Measurements from ENCODE around the gene FBXW7.

FBXW7 gene

DNA sequence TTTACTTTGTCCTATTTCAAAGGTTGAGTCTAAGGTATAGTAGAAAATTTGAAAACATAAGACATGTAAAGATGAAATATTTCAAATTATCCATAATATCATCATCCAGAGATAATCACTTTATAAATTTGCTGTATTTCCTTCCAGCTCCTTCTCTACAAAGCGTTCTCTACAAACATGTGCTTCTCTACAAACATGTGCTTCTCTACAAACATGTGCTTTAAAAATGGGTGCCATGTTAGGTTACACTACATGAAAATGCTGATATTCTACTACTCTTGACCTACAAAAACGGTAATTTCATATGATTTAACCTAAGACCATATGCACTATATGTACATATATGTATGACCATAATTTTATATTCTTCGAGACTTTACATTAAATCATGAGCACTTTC is 92.0 kb downstream of the FBXW7 start:
- no peak for DNase-seq
- peaks cover 13% of the 10 kb centered on the region for H3K79me1 ChIP-seq (replicated peaks; ENCODE audit: low read length, poor library complexity, severe bottlenecking)
- H3K4me1 ChIP-seq (ENCODE audit: control insufficient read depth, insufficient read depth, low read depth, low read length): no peaks in the 10 kb centered on the region
- H3K23ac ChIP-seq (ENCODE audit: low read length in 2 of 2): no peak overlapping the region
- 100% methylated on average over 1 of the region's 3 CpGs for WGBS
- no peak overlapping the region for H3K14ac ChIP-seq (ENCODE audit: low read length in 2 of 2)
- H3K4me3 ChIP-seq (ENCODE audit: insufficient read depth in 1 of 2, low read depth in 1 of 2, low read length in 2 of 2): no peak overlapping the region
- H4K8ac ChIP-seq (ENCODE audit: low read length): no peak overlapping the region
- no peak overlapping the region for H2BK15ac ChIP-seq (ENCODE audit: low read depth, poor library complexity, severe bottlenecking)
- no peak overlapping the region for H2AK5ac ChIP-seq (ENCODE audit: low read length, severe bottlenecking)
- no peak overlapping the region for H2BK120ac ChIP-seq (ENCODE audit: low read depth, low read length)
- H3K36me3 ChIP-seq (ENCODE audit: control insufficient read depth in 1 of 2, insufficient read depth in 2 of 2, low read depth in 1 of 2, low read length in 2 of 2): no peaks in the 10 kb centered on the region
- no peaks in the 10 kb centered on the region for H3K9me3 ChIP-seq (ENCODE audit: control insufficient read depth, low read length)
- H3K27me3 ChIP-seq (ENCODE audit: control insufficient read depth in 1 of 2, insufficient read depth in 1 of 2, low read length in 2 of 2): no peaks in the 10 kb centered on the region
- H2BK12ac ChIP-seq (ENCODE audit: low read length in 2 of 2): no peak overlapping the region
- no peak overlapping the region for H3K18ac ChIP-seq (ENCODE audit: low read depth in 1 of 2, low read length in 2 of 2)
- H3K4me2 ChIP-seq (ENCODE audit: low read length, poor library complexity, severe bottlenecking): no peak overlapping the region
- no peak overlapping the region for H3K9ac ChIP-seq (ENCODE audit: low read length)
- H3K27ac ChIP-seq (ENCODE audit: low read length, poor library complexity, severe bottlenecking): no peak overlapping the region
- no peak overlapping the region for H3K4ac ChIP-seq (ENCODE audit: low read depth in 1 of 2, low read length in 2 of 2)
- no peak overlapping the region for H2BK5ac ChIP-seq (ENCODE audit: low read depth, low read length, poor library complexity, severe bottlenecking)
- no peak overlapping the region for H2AFZ ChIP-seq (ENCODE audit: low read depth, low read length)
- H4K91ac ChIP-seq (ENCODE audit: low read length): no peak overlapping the region

DNA sequence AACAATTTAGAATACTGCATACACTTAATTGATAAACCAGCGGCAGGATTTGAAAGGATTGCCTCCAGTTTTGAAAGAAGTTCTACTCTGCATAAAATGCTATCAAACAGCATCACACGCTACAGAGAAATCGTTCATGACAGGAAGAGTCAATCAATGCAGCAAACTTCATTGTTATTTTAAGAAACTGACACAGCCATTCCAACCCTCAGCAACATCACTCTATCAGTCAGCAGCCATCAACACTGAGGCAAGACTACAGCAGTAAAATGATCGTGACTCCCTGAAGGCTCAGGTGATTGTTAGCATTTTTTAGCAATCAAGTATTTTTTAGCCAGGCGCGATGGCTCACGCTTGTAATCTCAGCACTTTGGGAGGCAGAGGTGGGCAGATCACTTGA is 98.3 kb downstream of the FBXW7 start:
- Histone ChIP-seq H4K8ac (ENCODE audit: low read length) (no peak overlapping the region), H3K4me2 (ENCODE audit: low read length, poor library complexity, severe bottlenecking) (no peak overlapping the region), H3K9ac (ENCODE audit: low read length) (no peak overlapping the region), H2BK5ac (ENCODE audit: low read depth, low read length, poor library complexity, severe bottlenecking) (no peak overlapping the region), H3K36me3 (ENCODE audit: control insufficient read depth in 1 of 2, insufficient read depth in 2 of 2, low read depth in 1 of 2, low read length in 2 of 2) (no peaks in the 10 kb centered on the region), H3K27ac (ENCODE audit: low read length, poor library complexity, severe bottlenecking) (no peak overlapping the region), H3K23ac (ENCODE audit: low read length in 2 of 2) (no peak overlapping the region), H3K14ac (ENCODE audit: low read length in 2 of 2) (no peak overlapping the region), H3K4me1 (ENCODE audit: control insufficient read depth, insufficient read depth, low read depth, low read length) (no peaks in the 10 kb centered on the region), H3K18ac (ENCODE audit: low read depth in 1 of 2, low read length in 2 of 2) (no peak overlapping the region), H2AK5ac (ENCODE audit: low read length, severe bottlenecking) (no peak overlapping the region), H2BK12ac (ENCODE audit: low read length in 2 of 2) (no peak overlapping the region), H2BK120ac (ENCODE audit: low read depth, low read length) (no peak overlapping the region), H3K79me1 (replicated peaks; ENCODE audit: low read length, poor library complexity, severe bottlenecking) (peaks cover 15% of the 10 kb centered on the region), H3K4me3 (ENCODE audit: insufficient read depth in 1 of 2, low read depth in 1 of 2, low read length in 2 of 2) (no peak overlapping the region), H3K9me3 (ENCODE audit: control insufficient read depth, low read length) (peaks cover 6% of the 10 kb centered on the region), H4K91ac (ENCODE audit: low read length) (no peak overlapping the region), H2AFZ (ENCODE audit: low read depth, low read length) (no peak overlapping the region), H3K4ac (ENCODE audit: low read depth in 1 of 2, low read length in 2 of 2) (no peak overlapping the region), H2BK15ac (ENCODE audit: low read depth, poor library complexity, severe bottlenecking) (no peak overlapping the region), H3K27me3 (ENCODE audit: control insufficient read depth in 1 of 2, insufficient read depth in 1 of 2, low read length in 2 of 2) (no peaks in the 10 kb centered on the region)
- no peak for DNase-seq
- WGBS: over 99% methylated on average over 7 of the region's 7 CpGs

DNA sequence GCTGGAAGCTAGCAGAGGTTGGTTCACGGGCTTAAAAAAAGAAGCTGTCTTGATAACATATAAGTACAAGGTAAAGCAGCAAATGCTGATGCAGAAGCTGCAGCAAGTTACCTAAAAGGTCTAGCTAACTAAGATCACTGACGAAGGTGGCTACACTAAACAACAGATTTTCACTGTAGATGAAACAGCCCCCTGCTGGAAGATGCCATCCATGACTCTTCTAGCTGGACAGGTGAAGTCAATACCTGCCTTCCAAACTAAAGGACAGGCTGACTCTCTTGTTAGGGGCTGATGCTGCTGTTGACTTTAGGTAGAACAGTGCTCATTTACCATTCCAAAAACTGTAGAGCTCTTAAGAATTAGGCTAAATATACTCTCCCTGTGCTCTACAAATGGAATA is 99.5 kb downstream of the FBXW7 start:
- Histone ChIP-seq H3K9me3 (ENCODE audit: control insufficient read depth, low read length) (peaks cover 6% of the 10 kb centered on the region), H3K14ac (ENCODE audit: low read length in 2 of 2) (no peak overlapping the region), H2BK5ac (ENCODE audit: low read depth, low read length, poor library complexity, severe bottlenecking) (no peak overlapping the region), H3K27me3 (ENCODE audit: control insufficient read depth in 1 of 2, insufficient read depth in 1 of 2, low read length in 2 of 2) (no peaks in the 10 kb centered on the region), H3K4ac (ENCODE audit: low read depth in 1 of 2, low read length in 2 of 2) (no peak overlapping the region), H3K79me1 (replicated peaks; ENCODE audit: low read length, poor library complexity, severe bottlenecking) (peaks cover 15% of the 10 kb centered on the region), H2BK15ac (ENCODE audit: low read depth, poor library complexity, severe bottlenecking) (no peak overlapping the region), H3K23ac (ENCODE audit: low read length in 2 of 2) (no peak overlapping the region), H3K4me2 (ENCODE audit: low read length, poor library complexity, severe bottlenecking) (no peak overlapping the region), H2BK120ac (ENCODE audit: low read depth, low read length) (no peak overlapping the region), H4K91ac (ENCODE audit: low read length) (no peak overlapping the region), H2BK12ac (ENCODE audit: low read length in 2 of 2) (no peak overlapping the region), H2AFZ (ENCODE audit: low read depth, low read length) (no peak overlapping the region), H3K36me3 (ENCODE audit: control insufficient read depth in 1 of 2, insufficient read depth in 2 of 2, low read depth in 1 of 2, low read length in 2 of 2) (no peaks in the 10 kb centered on the region), H3K9ac (ENCODE audit: low read length) (no peak overlapping the region), H3K4me3 (ENCODE audit: insufficient read depth in 1 of 2, low read depth in 1 of 2, low read length in 2 of 2) (no peak overlapping the region), H3K18ac (ENCODE audit: low read depth in 1 of 2, low read length in 2 of 2) (no peak overlapping the region), H4K8ac (ENCODE audit: low read length) (no peak overlapping the region), H3K4me1 (ENCODE audit: control insufficient read depth, insufficient read depth, low read depth, low read length) (no peaks in the 10 kb centered on the region), H2AK5ac (ENCODE audit: low read length, severe bottlenecking) (no peak overlapping the region), H3K27ac (ENCODE audit: low read length, poor library complexity, severe bottlenecking) (no peak overlapping the region)
- no peak for DNase-seq
- 96% methylated on average over 2 of the region's 2 CpGs for WGBS

DNA sequence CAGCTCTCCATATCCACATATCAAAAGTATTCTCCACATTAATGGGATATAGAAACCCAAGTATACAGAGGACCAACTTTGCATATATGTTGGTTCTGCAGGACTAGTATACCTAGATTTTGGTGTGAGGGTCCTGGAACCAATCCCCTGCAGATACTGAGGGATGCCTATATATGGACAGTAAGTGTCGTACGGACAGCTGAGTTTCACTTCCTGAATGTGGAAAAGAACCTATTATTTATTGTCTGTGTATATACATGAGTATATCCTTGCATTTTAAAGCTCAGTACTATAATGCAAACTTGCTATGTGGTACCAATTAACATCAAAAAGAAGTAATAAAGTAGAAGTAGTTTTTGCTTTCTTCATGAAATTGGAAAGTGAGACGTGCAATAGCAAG is 101.9 kb downstream of the FBXW7 start:
- H3K14ac ChIP-seq (ENCODE audit: low read length in 2 of 2): no peak overlapping the region
- H2BK15ac ChIP-seq (ENCODE audit: low read depth, poor library complexity, severe bottlenecking): no peak overlapping the region
- H3K9me3 ChIP-seq (ENCODE audit: control insufficient read depth, low read length): peaks cover 6% of the 10 kb centered on the region
- no peak overlapping the region for H3K9ac ChIP-seq (ENCODE audit: low read length)
- no CpG with 5 or more reads among the region's 3 CpGs for WGBS
- peaks cover 15% of the 10 kb centered on the region for H3K79me1 ChIP-seq (replicated peaks; ENCODE audit: low read length, poor library complexity, severe bottlenecking)
- no peak overlapping the region for H2BK120ac ChIP-seq (ENCODE audit: low read depth, low read length)
- H2BK12ac ChIP-seq (ENCODE audit: low read length in 2 of 2): no peak overlapping the region
- no peak overlapping the region for H4K8ac ChIP-seq (ENCODE audit: low read length)
- H3K27ac ChIP-seq (ENCODE audit: low read length, poor library complexity, severe bottlenecking): no peak overlapping the region
- no peak overlapping the region for H3K4me3 ChIP-seq (ENCODE audit: insufficient read depth in 1 of 2, low read depth in 1 of 2, low read length in 2 of 2)
- no peak overlapping the region for H3K23ac ChIP-seq (ENCODE audit: low read length in 2 of 2)
- no peak overlapping the region for H2AFZ ChIP-seq (ENCODE audit: low read depth, low read length)
- H3K4me1 ChIP-seq (ENCODE audit: control insufficient read depth, insufficient read depth, low read depth, low read length): no peaks in the 10 kb centered on the region
- no peak overlapping the region for H4K91ac ChIP-seq (ENCODE audit: low read length)
- H3K27me3 ChIP-seq (ENCODE audit: control insufficient read depth in 1 of 2, insufficient read depth in 1 of 2, low read length in 2 of 2): no peaks in the 10 kb centered on the region
- H3K4ac ChIP-seq (ENCODE audit: low read depth in 1 of 2, low read length in 2 of 2): no peak overlapping the region
- no peak overlapping the region for H2BK5ac ChIP-seq (ENCODE audit: low read depth, low read length, poor library complexity, severe bottlenecking)
- no peak overlapping the region for H3K4me2 ChIP-seq (ENCODE audit: low read length, poor library complexity, severe bottlenecking)
- no peak for DNase-seq
- no peaks in the 10 kb centered on the region for H3K36me3 ChIP-seq (ENCODE audit: control insufficient read depth in 1 of 2, insufficient read depth in 2 of 2, low read depth in 1 of 2, low read length in 2 of 2)
- no peak overlapping the region for H2AK5ac ChIP-seq (ENCODE audit: low read length, severe bottlenecking)
- H3K18ac ChIP-seq (ENCODE audit: low read depth in 1 of 2, low read length in 2 of 2): no peak overlapping the region
